Upper lobe of left lung (tissue), 6 donors: Measurements from ENCODE around the gene DPP6. TPM values are rescaled to one million over a fixed set of nuclear protein-coding genes. Genes with fewer than 3 reads are reported as not detected.

Experiments used
- ATAC-seq, 2 donors: fragments of 200-7000 bp; cut with Tn5 transposase; one replicate each; pipeline ENCODE4 v1.9.1; 2022; ENCODE audit warnings: mild to moderate bottlenecking in 2 of 2, moderate library complexity in 2 of 2; ENCODE audit not compliant: low FRiP score in 2 of 2
- DNase-seq, 2 donors: peaks; one replicate each; pipeline ENCODE4 v3.0.0-alpha.2; 2019 to 2020
- H3K27ac ChIP-seq, 4 donors: fragments of 200-600 bp; sonication (generic); one replicate each; pipeline ENCODE4 v1.5.1; 2016 to 2019
- H3K27me3 ChIP-seq, 4 donors: fragments of 200-600 bp; sonication (generic); one replicate each; pipeline ENCODE4 v1.5.1; 2017 to 2019
- H3K36me3 ChIP-seq, 4 donors: fragments of 200-600 bp; sonication (generic); one replicate each; pipeline ENCODE4 v1.5.1; 2016 to 2019
- H3K4me1 ChIP-seq, 4 donors: fragments of 200-600 bp; sonication (generic); one replicate each; pipeline ENCODE4 v1.5.1; 2018 to 2019
- H3K4me3 ChIP-seq, 4 donors: fragments of 200-600 bp; sonication (generic); one replicate each; pipeline ENCODE4 v1.5.1; 2017 to 2019; ENCODE audit warnings: mild to moderate bottlenecking in 2 of 4, moderate library complexity in 1 of 4
- H3K9me3 ChIP-seq, 4 donors: fragments of 200-600 bp; sonication (generic); one replicate each; pipeline ENCODE4 v1.5.1; 2018 to 2019
- CTCF ChIP-seq, 6 experiments: fragments of 450-650 bp in 4 of 6; fragments of 200-600 bp in 2 of 6; sonication (generic) in 2 of 6; IDR thresholded peaks; one replicate each; pipeline ENCODE4 v1.5.1; 2016 to 2019; ENCODE audit warnings: antibody characterized with exemption in 6 of 6
- EP300 ChIP-seq, 4 donors: sonication (generic); formaldehyde crosslinking; IDR thresholded peaks; one replicate each; pipeline ENCODE4 v1.5.1; 2017; ENCODE audit warnings: antibody characterized with exemption in 4 of 4, control low read depth in 2 of 4
- POLR2A ChIP-seq, 4 donors: fragments of 450-650 bp; IDR thresholded peaks; one replicate each; pipeline ENCODE4 v1.5.1; 2016 to 2017; ENCODE audit warnings: antibody characterized with exemption in 4 of 4, mild to moderate bottlenecking in 2 of 4
- POLR2AphosphoS5 ChIP-seq, 2 donors: sonication (generic); formaldehyde crosslinking; IDR thresholded peaks; one replicate each; pipeline ENCODE4 v1.5.1; 2017; ENCODE audit warnings: antibody characterized with exemption in 2 of 2
- WGBS, 2 donors: methylation state at CpG; one replicate each; pipeline ENCODE4 v1.1.5; 2017 to 2018; 5-methylcytosine and 5-hydroxymethylcytosine counted together
- total RNA-seq, 6 donors: library from RNA; depleted of rRNA in 4 of 6; stranded (reverse); fragments of >200 nt in 4 of 6; gene quantifications; one replicate each; pipeline versions ENCODE4 v1.1.0 to v1.2.1, GENCODE V29; 2016 to 2021
- donor health status: DM: no; HTN: no; CAD: no; lungs with moderate emphysema.
- donor health status: DM: no; HTN: yes; CAD: no; lungs with severe emphysema.

DPP6 gene
- total RNA-seq, 6 donors from 2014 or later, result 0.49 to 3.1 (median 0.86) TPM; not detected in 2

- H3K27me3 ChIP-seq, result no peaks in the 10 kb centered on the region
- no peaks in the 10 kb centered on the region for H3K4me1 ChIP-seq
- no peaks in the 10 kb centered on the region for H3K9me3 ChIP-seq
- no peak for ATAC-seq
- no peaks in the 10 kb centered on the region for H3K36me3 ChIP-seq
- no peak overlapping the region for H3K27ac ChIP-seq
- H3K4me3 ChIP-seq, result no peak overlapping the region
- 54 to 57% methylated on average over 3 of the region's 3 CpGs for WGBS, 2 donors
- no peak for DNase-seq
- TF ChIP-seq EP300 (IDR thresholded peaks at IDR 0.05), result no peak
- TF ChIP-seq POLR2AphosphoS5 (IDR thresholded peaks at IDR 0.05), result no peak
- TF ChIP-seq POLR2A (IDR thresholded peaks at IDR 0.05), result no peak
- no peak for TF ChIP-seq CTCF (IDR thresholded peaks at IDR 0.05)
These were observed 207.2 kb downstream of the DPP6 start for GRCh38 chr7:154259396-154259795.

GRCh38 chr7:154287356-154287755, 235.2 kb downstream of the DPP6 start:
- no peaks in the 10 kb centered on the region for H3K4me1 ChIP-seq
- H3K9me3 ChIP-seq, result no peaks in the 10 kb centered on the region
- no peak overlapping the region for H3K27ac ChIP-seq
- no peaks in the 10 kb centered on the region for H3K27me3 ChIP-seq
- DNase-seq (no peak), ATAC-seq (no peak)
- no peak overlapping the region for H3K4me3 ChIP-seq
- H3K36me3 ChIP-seq, result no peaks in the 10 kb centered on the region
- 44 to 57% methylated on average over 8 of the region's 8 CpGs for WGBS, 2 donors
- TF ChIP-seq CTCF (IDR thresholded peaks at IDR 0.05) (no peak), POLR2A (IDR thresholded peaks at IDR 0.05) (no peak), POLR2AphosphoS5 (IDR thresholded peaks at IDR 0.05) (no peak), EP300 (IDR thresholded peaks at IDR 0.05) (no peak)

- ATAC-seq (no peak), DNase-seq (no peak)
- Histone ChIP-seq H3K27ac (no peak overlapping the region), H3K27me3 (no peaks in the 10 kb centered on the region), H3K9me3 (no peaks in the 10 kb centered on the region), H3K4me1 (no peaks in the 10 kb centered on the region), H3K36me3 (no peaks in the 10 kb centered on the region), H3K4me3 (no peak overlapping the region)
- WGBS, 2 donors, result 85 to 89% methylated on average over 5 of the region's 5 CpGs
- TF ChIP-seq EP300 (IDR thresholded peaks at IDR 0.05), result no peak
- TF ChIP-seq POLR2A (IDR thresholded peaks at IDR 0.05), result no peak
- TF ChIP-seq CTCF (IDR thresholded peaks at IDR 0.05), result no peak
- no peak for TF ChIP-seq POLR2AphosphoS5 (IDR thresholded peaks at IDR 0.05)
These were observed 236.9 kb downstream of the DPP6 start for GRCh38 chr7:154289119-154289518.

- Histone ChIP-seq H3K9me3 (no peaks in the 10 kb centered on the region), H3K27ac (no peak overlapping the region), H3K27me3 (no peaks in the 10 kb centered on the region), H3K36me3 (no peaks in the 10 kb centered on the region), H3K4me3 (no peak overlapping the region), H3K4me1 (no peaks in the 10 kb centered on the region)
- ATAC-seq (no peak), DNase-seq (no peak)
- TF ChIP-seq EP300 (IDR thresholded peaks at IDR 0.05) (no peak), POLR2AphosphoS5 (IDR thresholded peaks at IDR 0.05) (no peak), CTCF (IDR thresholded peaks at IDR 0.05) (no peak), POLR2A (IDR thresholded peaks at IDR 0.05) (no peak)
- WGBS, 2 donors, result 78 to 80% methylated on average over 4 of the region's 4 CpGs
These were observed 244.2 kb downstream of the DPP6 start for GRCh38 chr7:154296443-154296842.

GRCh38 chr7:154299736-154300135, 247.5 kb downstream of the DPP6 start:
- no peak overlapping the region for H3K27ac ChIP-seq
- TF ChIP-seq POLR2AphosphoS5 (IDR thresholded peaks at IDR 0.05), result no peak
- no peak for TF ChIP-seq POLR2A (IDR thresholded peaks at IDR 0.05)
- no peak for TF ChIP-seq CTCF (IDR thresholded peaks at IDR 0.05)
- TF ChIP-seq EP300 (IDR thresholded peaks at IDR 0.05), result no peak
- DNase-seq (no peak), ATAC-seq (no peak)
- H3K4me1 ChIP-seq, result peaks cover 0 to under 1% (median 0%) of the 10 kb centered on the region in 4 donors
- H3K36me3 ChIP-seq, result no peaks in the 10 kb centered on the region
- peaks cover 0 to under 1% (median 0%) of the 10 kb centered on the region in 4 donors for H3K27me3 ChIP-seq
- 88 to 89% methylated on average over 7 to 8 of the region's 8 CpGs for WGBS, 2 donors
- no peak overlapping the region for H3K4me3 ChIP-seq
- no peaks in the 10 kb centered on the region for H3K9me3 ChIP-seq
